Ovary (tissue), 9 donors: ENCODE measurements around the gene PTPRK. TPM values are rescaled to one million over a fixed set of nuclear protein-coding genes. Genes with fewer than 3 reads are reported as not detected.

ENCODE experiments used
- DNase-seq, 5 donors: peaks; one replicate each; pipeline ENCODE4 v3.0.0-alpha.2; 2019 to 2020
- H3K27ac ChIP-seq, 2 donors: fragments of 200-600 bp; one replicate each; pipeline versions ENCODE4 v1.5.1 to v1.8.0; 2019 to 2022
- H3K27me3 ChIP-seq: fragments of 200-600 bp; one replicate; pipeline ENCODE4 v1.8.0; 2022
- H3K36me3 ChIP-seq: fragments of 200-600 bp; sonication (generic); one replicate; pipeline ENCODE4 v1.5.1; 2019
- H3K4me1 ChIP-seq: one replicate; pipeline ENCODE4 v1.8.1; 2013; ENCODE audit warnings: mild to moderate bottlenecking, moderate library complexity; ENCODE audit not compliant: insufficient read depth
- H3K4me3 ChIP-seq: fragments of 200-600 bp; sonication (generic); one replicate; pipeline ENCODE4 v1.5.1; 2017
- H3K9me3 ChIP-seq, 2 donors: fragments of 200-600 bp in 1 of 2; sonication (generic) in 1 of 2; one replicate each; pipeline versions ENCODE4 v1.5.1 to v1.8.1; 2013 to 2019; ENCODE audit warnings: mild to moderate bottlenecking in 1 of 2, moderate library complexity in 1 of 2
- EP300 ChIP-seq: sonication (generic); formaldehyde crosslinking; IDR thresholded peaks from one replicate; pipeline ENCODE4 v1.6.1; 2017; ENCODE audit warnings: antibody characterized with exemption
- POLR2A ChIP-seq: fragments of 450-650 bp; IDR thresholded peaks from one replicate; pipeline ENCODE4 v1.6.1; 2017; ENCODE audit warnings: antibody characterized with exemption, mild to moderate bottlenecking, moderate library complexity
- WGBS, 3 donors: extraction: QIAGEN DNeasy Blood & Tissue Kit in 1 of 3; methylation state at CpG; one replicate each; pipeline versions ENCODE4 v1.1.5 to v1.1.7; 2013 to 2017; 5-methylcytosine and 5-hydroxymethylcytosine counted together
- intact Hi-C, 4 donors: fragments of 100-400 bp; cut with DNase I; formaldehyde crosslinking; loops; one replicate each; pipeline versions ENCODE4 v1.11.0 to v1.15.1; 2022 to 2023
- polyA plus RNA-seq, 2 donors: library from polyadenylated mRNA; stranded (reverse); fragments of 200-250 nt in 1 of 2; fragments of 350-450 nt in 1 of 2; fragmentation: Illumina TruSeq in 1 of 2; extraction: RNeasy Lipid Tissue Mini Kit (QIAGEN cat#74804) in 1 of 2; gene quantifications; one replicate each; pipeline ENCODE4 v1.2.3, GENCODE V29; 2013 to 2014
- total RNA-seq, 7 donors: library from RNA; depleted of rRNA in 2 of 7; stranded (reverse); fragments of >200 nt in 2 of 7; fragmentation: NEBNext Ultra II Directional in 3 of 7; extraction: Animal tissue kit (Norgen Biotek cat#: 25700) in 3 of 7; gene quantifications; one replicate each; pipeline versions ENCODE4 v1.1.0 to v1.2.4, GENCODE V29; 2016 to 2023
- TF ChIP-seq, protein P1 (sequence below), 3 donors: fragments of 450-650 bp in 2 of 3; fragments of 200-600 bp in 1 of 3; IDR thresholded peaks; one replicate each; pipeline versions ENCODE4 v1.5.1 to v1.8.0; 2016 to 2022; ENCODE audit warnings: antibody characterized with exemption in 3 of 3, mild to moderate bottlenecking in 1 of 3
- donor health status: DM: no; HTN: no; CAD: no; lungs with moderate emphysema.
- donor health status: DM: no; HTN: no; CAD: no.
- donor health status: Bipolar disorder and iron deficiency.
- donor health status: DM: yes; HTN: yes; CAD: no.
- donor health status: DM: no; HTN: no; CAD: no.
- donor health status: DM: yes; HTN: yes; CAD: no.

Gene PTPRK
- total and polyA plus RNA-seq, 9 donors, result 24.0 to 50.7 (median 44.1) TPM

DNA sequence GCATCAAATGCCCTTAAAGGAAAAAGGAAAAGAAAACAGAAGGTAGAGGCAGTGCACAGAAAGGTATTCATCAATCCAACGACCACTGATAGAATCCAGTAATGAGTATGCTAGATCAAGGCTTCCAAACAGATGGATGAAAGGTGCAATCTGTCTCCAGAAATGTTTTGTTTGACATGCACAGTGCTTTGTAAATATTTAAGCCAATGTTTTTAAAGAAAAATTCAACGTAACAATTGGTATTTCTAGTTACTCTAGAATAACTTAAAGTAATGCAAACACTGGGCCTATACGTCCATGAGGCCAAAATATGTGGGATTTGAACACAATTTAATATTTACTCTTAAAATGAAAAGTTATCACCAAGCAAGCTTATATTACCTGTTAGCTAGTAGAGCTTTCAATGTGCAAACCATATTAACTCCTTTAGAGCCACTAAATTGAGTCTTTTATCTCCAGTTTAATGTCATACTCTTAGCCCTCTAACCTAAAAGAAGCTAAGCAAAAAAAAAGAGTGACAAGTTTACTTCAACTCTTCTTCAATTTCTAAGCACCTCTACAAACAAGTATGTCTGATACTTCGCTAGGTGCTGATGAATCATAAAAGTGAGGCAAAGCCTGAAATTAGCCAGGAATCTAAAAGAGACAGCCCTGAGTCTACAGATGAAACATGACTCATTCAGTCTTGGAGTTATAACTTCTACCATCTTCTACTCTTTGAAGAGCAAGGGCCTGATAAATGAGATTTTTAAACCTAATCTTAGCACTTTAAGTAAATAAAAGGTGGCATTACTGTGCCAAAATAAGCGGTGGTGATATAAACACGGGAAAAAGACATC is 169.8 kb downstream of the PTPRK start:
- Histone ChIP-seq H3K4me1 (peaks cover 4% of the 10 kb centered on the region), H3K9me3 (no peaks in the 10 kb centered on the region), H3K27me3 (no peaks in the 10 kb centered on the region), H3K36me3 (no peaks in the 10 kb centered on the region), H3K4me3 (no peak overlapping the region), H3K27ac (no peak overlapping the region)
- 62 to 74% (median 62%) methylated on average over 6 of the region's 6 CpGs for WGBS, 3 donors
- TF ChIP-seq POLR2A (no peak), EP300 (no peak)
- TF ChIP-seq, protein P1, sequence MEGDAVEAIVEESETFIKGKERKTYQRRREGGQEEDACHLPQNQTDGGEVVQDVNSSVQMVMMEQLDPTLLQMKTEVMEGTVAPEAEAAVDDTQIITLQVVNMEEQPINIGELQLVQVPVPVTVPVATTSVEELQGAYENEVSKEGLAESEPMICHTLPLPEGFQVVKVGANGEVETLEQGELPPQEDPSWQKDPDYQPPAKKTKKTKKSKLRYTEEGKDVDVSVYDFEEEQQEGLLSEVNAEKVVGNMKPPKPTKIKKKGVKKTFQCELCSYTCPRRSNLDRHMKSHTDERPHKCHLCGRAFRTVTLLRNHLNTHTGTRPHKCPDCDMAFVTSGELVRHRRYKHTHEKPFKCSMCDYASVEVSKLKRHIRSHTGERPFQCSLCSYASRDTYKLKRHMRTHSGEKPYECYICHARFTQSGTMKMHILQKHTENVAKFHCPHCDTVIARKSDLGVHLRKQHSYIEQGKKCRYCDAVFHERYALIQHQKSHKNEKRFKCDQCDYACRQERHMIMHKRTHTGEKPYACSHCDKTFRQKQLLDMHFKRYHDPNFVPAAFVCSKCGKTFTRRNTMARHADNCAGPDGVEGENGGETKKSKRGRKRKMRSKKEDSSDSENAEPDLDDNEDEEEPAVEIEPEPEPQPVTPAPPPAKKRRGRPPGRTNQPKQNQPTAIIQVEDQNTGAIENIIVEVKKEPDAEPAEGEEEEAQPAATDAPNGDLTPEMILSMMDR (IDR thresholded peaks at IDR 0.05), result no peak
- intact Hi-C loops, result no loop called here
- no peak for DNase-seq

DNA sequence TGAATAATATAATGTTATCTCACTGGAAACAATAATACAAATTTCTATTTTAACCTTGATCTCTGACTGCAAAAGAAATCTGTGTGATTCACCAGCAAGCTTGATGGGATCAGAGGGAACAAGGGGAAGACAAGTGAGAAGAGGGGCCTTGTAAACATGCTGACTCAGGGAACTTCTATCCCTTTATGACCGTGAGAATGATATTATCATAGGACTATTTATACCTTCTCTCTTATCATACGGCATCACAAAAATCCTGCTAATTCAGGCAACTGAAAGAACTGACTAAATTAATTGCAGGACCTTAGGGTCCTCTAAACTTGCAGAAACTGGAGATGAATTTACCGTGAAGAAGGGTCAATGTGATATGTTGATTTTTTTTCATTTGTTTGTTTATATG is 173.3 kb downstream of the PTPRK start:
- 60 to 71% (median 62%) methylated on average over 3 of the region's 3 CpGs for WGBS, 3 donors
- H3K4me3 ChIP-seq, result no peak overlapping the region
- TF ChIP-seq POLR2A (no peak), EP300 (no peak)
- TF ChIP-seq, protein P1 (IDR thresholded peaks at IDR 0.05), result no peak
- H3K4me1 ChIP-seq, result peaks cover 4% of the 10 kb centered on the region
- no peaks in the 10 kb centered on the region for H3K9me3 ChIP-seq
- no peak overlapping the region for H3K27ac ChIP-seq
- intact Hi-C loops, result no loop called here
- no peaks in the 10 kb centered on the region for H3K27me3 ChIP-seq
- DNase-seq, result no peak
- no peaks in the 10 kb centered on the region for H3K36me3 ChIP-seq

DNA sequence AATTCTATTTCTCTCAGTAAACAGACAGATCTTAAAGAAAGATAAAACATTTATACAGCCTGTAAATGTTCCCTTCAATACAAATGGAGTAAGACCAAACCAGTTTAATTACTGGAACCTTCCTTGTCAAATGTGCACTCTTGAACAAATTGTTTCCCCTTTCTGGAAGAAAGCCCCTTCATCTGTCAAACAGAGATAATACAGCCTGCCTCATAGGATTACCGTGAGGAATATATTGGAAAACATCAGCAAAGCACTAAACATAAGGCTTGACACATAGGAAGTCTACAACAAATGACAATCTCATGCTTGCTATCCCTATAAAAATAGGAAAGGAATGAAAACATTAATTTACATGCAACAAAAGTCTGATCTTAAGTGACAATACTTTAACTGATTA is 173.8 kb downstream of the PTPRK start:
- no peak for DNase-seq
- Histone ChIP-seq H3K27ac (no peak overlapping the region), H3K27me3 (no peaks in the 10 kb centered on the region), H3K9me3 (no peaks in the 10 kb centered on the region), H3K36me3 (no peaks in the 10 kb centered on the region), H3K4me1 (peaks cover 4% of the 10 kb centered on the region), H3K4me3 (no peak overlapping the region)
- 33 to 50% (median 36%) methylated on average over 1 of the region's 1 CpG for WGBS, 3 donors
- intact Hi-C loops, result no loop called here
- TF ChIP-seq, protein P1 (IDR thresholded peaks at IDR 0.05), result no peak
- TF ChIP-seq EP300 (no peak), POLR2A (no peak)

DNA sequence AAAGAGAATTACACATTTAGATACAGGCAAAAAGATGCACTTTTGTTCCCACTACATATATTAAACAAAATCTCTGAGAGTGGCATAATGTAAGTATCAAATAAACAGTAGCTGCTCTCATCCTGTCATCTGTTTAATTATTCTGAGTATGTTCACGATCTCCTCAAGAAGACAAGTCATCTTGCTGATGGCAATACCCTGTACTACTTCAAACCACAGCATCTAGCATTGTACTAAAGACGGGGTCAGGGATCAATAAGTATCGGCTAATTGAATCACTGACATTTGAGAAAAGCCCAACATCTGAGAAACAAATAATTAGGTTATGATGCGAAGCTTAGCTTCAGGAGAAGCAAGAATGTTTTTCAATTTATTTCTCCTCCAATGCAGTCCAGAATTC is 175.1 kb downstream of the PTPRK start:
- DNase-seq, result no peak

More for the DNA sequence above, 175.1 kb downstream of the PTPRK start:
- peaks cover 4% of the 10 kb centered on the region for H3K4me1 ChIP-seq
- WGBS, 3 donors, result 94 to 96% (median 95%) methylated on average over 4 of the region's 4 CpGs
- no peaks in the 10 kb centered on the region for H3K9me3 ChIP-seq
- H3K27me3 ChIP-seq, result no peaks in the 10 kb centered on the region
- intact Hi-C loops, result no loop called here
- no peaks in the 10 kb centered on the region for H3K36me3 ChIP-seq
- H3K27ac ChIP-seq, result no peak overlapping the region
- no peak overlapping the region for H3K4me3 ChIP-seq
- TF ChIP-seq, protein P1 (IDR thresholded peaks at IDR 0.05), result no peak
- TF ChIP-seq POLR2A (no peak), EP300 (no peak)
